ENCODE results near the gene ZBTB20. TPM values are rescaled to one million over a fixed set of nuclear protein-coding genes. Genes with fewer than 3 reads are reported as not detected.

ZBTB20 gene
- total RNA-seq, 6 donors from 2014 or later: 40.0 to 150 (median 65.8) TPM

GRCh38 chr3:114860531-114860930 is 286.6 kb downstream of the ZBTB20 start:
- no peak for DNase-seq
- Histone ChIP-seq H3K4me3 (no peak overlapping the region), H3K9me3 (no peaks in the 10 kb centered on the region), H3K36me3 (no peaks in the 10 kb centered on the region), H3K4me1 (peaks cover 0 to 9% (median 3%) of the 10 kb centered on the region in 4 donors), H3K27ac (no peak overlapping the region), H3K27me3 (no peaks in the 10 kb centered on the region)
- WGBS, 2 donors: 98 to 100% methylated on average over 2 of the region's 2 CpGs
- TF ChIP-seq, protein P1, sequence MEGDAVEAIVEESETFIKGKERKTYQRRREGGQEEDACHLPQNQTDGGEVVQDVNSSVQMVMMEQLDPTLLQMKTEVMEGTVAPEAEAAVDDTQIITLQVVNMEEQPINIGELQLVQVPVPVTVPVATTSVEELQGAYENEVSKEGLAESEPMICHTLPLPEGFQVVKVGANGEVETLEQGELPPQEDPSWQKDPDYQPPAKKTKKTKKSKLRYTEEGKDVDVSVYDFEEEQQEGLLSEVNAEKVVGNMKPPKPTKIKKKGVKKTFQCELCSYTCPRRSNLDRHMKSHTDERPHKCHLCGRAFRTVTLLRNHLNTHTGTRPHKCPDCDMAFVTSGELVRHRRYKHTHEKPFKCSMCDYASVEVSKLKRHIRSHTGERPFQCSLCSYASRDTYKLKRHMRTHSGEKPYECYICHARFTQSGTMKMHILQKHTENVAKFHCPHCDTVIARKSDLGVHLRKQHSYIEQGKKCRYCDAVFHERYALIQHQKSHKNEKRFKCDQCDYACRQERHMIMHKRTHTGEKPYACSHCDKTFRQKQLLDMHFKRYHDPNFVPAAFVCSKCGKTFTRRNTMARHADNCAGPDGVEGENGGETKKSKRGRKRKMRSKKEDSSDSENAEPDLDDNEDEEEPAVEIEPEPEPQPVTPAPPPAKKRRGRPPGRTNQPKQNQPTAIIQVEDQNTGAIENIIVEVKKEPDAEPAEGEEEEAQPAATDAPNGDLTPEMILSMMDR (IDR thresholded peaks at IDR 0.05): no peak
- TF ChIP-seq EP300 (IDR thresholded peaks at IDR 0.05): no peak
- TF ChIP-seq POLR2A (IDR thresholded peaks at IDR 0.05): no peak
- no peak for TF ChIP-seq POLR2AphosphoS5 (IDR thresholded peaks at IDR 0.05)
- ATAC-seq (ENCODE audit: low FRiP score in 2 of 2): no peak

GRCh38 chr3:114858329-114858728 is 288.8 kb downstream of the ZBTB20 start:
- TF ChIP-seq, protein P1 (IDR thresholded peaks at IDR 0.05): no peak
- TF ChIP-seq EP300 (IDR thresholded peaks at IDR 0.05): no peak
- TF ChIP-seq POLR2A (IDR thresholded peaks at IDR 0.05): no peak
- TF ChIP-seq POLR2AphosphoS5 (IDR thresholded peaks at IDR 0.05): no peak
- no peaks in the 10 kb centered on the region for H3K9me3 ChIP-seq
- H3K4me3 ChIP-seq: no peak overlapping the region
- no peak overlapping the region for H3K27ac ChIP-seq
- DNase-seq (no peak), ATAC-seq (ENCODE audit: low FRiP score in 2 of 2) (no peak)
- 54 to 67% methylated on average over 4 of the region's 4 CpGs for WGBS, 2 donors
- no peaks in the 10 kb centered on the region for H3K36me3 ChIP-seq
- no peaks in the 10 kb centered on the region for H3K27me3 ChIP-seq
- peaks cover 0 to 7% (median 2%) of the 10 kb centered on the region in 4 donors for H3K4me1 ChIP-seq

- 42 to 48% methylated on average over 6 of the region's 6 CpGs for WGBS, 2 donors
- peaks cover 0 to 7% (median 2%) of the 10 kb centered on the region in 4 donors for H3K4me1 ChIP-seq
- no peaks in the 10 kb centered on the region for H3K9me3 ChIP-seq
- no peak for ATAC-seq (ENCODE audit: low FRiP score in 2 of 2)
- H3K36me3 ChIP-seq: no peaks in the 10 kb centered on the region
- no peak for TF ChIP-seq POLR2A (IDR thresholded peaks at IDR 0.05)
- no peak for TF ChIP-seq POLR2AphosphoS5 (IDR thresholded peaks at IDR 0.05)
- TF ChIP-seq, protein P1 (IDR thresholded peaks at IDR 0.05): no peak
- H3K4me3 ChIP-seq: no peak overlapping the region
- no peak overlapping the region for H3K27ac ChIP-seq
- DNase-seq: no peak
- H3K27me3 ChIP-seq: no peaks in the 10 kb centered on the region
Observed at GRCh38 chr3:114857299-114857701, 289.8 kb downstream of the ZBTB20 start.

- TF ChIP-seq EP300 (IDR thresholded peaks at IDR 0.05) (no peak), POLR2A (IDR thresholded peaks at IDR 0.05) (no peak)
- TF ChIP-seq, protein P1 (IDR thresholded peaks at IDR 0.05): no peak
- WGBS, 2 donors: 58 to 59% methylated on average over 1 of the region's 1 CpG
- Histone ChIP-seq H3K36me3 (no peaks in the 10 kb centered on the region), H3K4me1 (peaks cover 0 to 7% (median 2%) of the 10 kb centered on the region in 4 donors), H3K27me3 (no peaks in the 10 kb centered on the region), H3K27ac (no peak overlapping the region), H3K4me3 (no peak overlapping the region), H3K9me3 (no peaks in the 10 kb centered on the region)
- ATAC-seq (ENCODE audit: low FRiP score in 2 of 2) (no peak), DNase-seq (no peak)
Observed at GRCh38 chr3:114856835-114857234, 290.3 kb downstream of the ZBTB20 start.

GRCh38 chr3:114855839-114856238 is 291.2 kb downstream of the ZBTB20 start:
- no peaks in the 10 kb centered on the region for H3K9me3 ChIP-seq
- no peaks in the 10 kb centered on the region for H3K27me3 ChIP-seq
- TF ChIP-seq POLR2A (IDR thresholded peaks at IDR 0.05) (no peak), EP300 (IDR thresholded peaks at IDR 0.05) (no peak), POLR2AphosphoS5 (IDR thresholded peaks at IDR 0.05) (no peak)
- TF ChIP-seq, protein P1 (IDR thresholded peaks at IDR 0.05): no peak
- DNase-seq: no peak
- H3K36me3 ChIP-seq: no peaks in the 10 kb centered on the region
- H3K4me1 ChIP-seq: peaks cover 0 to 4% (median 0%) of the 10 kb centered on the region in 4 donors
- no peak overlapping the region for H3K4me3 ChIP-seq
- 87 to 90% methylated on average over 5 of the region's 5 CpGs for WGBS, 2 donors
- ATAC-seq (ENCODE audit: low FRiP score in 2 of 2): no peak
- no peak overlapping the region for H3K27ac ChIP-seq
